ENCODE measurements around the gene ELK4. TPM values are rescaled to one million over a fixed set of nuclear protein-coding genes. Genes with fewer than 3 reads are reported as not detected.

ELK4 gene
- total and polyA plus RNA-seq, 2 of the 13 experiments (the other 11 are each of a cell fraction or from before 2014, with no cell fraction given) = 8.3 to 13.1 TPM

DNA sequence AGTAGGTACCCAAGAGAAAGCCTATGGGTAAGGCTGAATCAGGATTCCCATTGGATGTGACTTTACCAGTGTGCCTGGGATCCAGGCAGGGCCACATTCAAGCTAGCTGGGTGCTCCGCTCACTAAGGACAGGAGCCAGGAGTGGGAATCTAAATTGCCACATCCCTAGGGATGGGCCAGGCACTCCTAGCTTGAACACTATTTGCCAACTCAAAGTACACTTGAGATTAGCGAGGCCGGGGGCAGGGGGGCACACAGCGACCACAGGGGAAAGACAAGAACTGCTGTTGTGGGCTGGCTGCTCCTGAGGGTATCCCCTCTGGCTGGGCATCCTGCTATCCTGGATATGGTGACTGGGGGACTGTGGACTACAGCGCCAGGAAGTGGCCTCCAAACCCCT, 44.2 kb upstream of the ELK4 start (continued):
- TF ChIP-seq NR1H2 (CRISPR knock-in tag; IDR thresholded peaks at IDR 0.05; ENCODE audit: borderline replicate concordance, low read depth) (no peak), ADNP (CRISPR knock-in tag; IDR thresholded peaks at IDR 0.05) (no peak), ZNF264 (CRISPR knock-in tag; IDR thresholded peaks at IDR 0.05) (peak; percentile 68), ZC3H4 (CRISPR knock-in tag; IDR thresholded peaks at IDR 0.05; ENCODE audit: borderline replicate concordance) (no peak), ZNF766 (CRISPR knock-in tag; IDR thresholded peaks at IDR 0.05; ENCODE audit: borderline replicate concordance) (peak; percentile 26; the same call in 1 of the 2 replicates), IRX3 (CRISPR knock-in tag; IDR thresholded peaks at IDR 0.05; ENCODE audit: borderline replicate concordance, low read depth) (no peak), SALL1 (CRISPR knock-in tag; IDR thresholded peaks at IDR 0.05) (peak; percentile 86), ONECUT2 (CRISPR knock-in tag; IDR thresholded peaks at IDR 0.05) (no peak), ZNF776 (CRISPR knock-in tag; IDR thresholded peaks at IDR 0.05) (no peak), ZNF564 (CRISPR knock-in tag; IDR thresholded peaks at IDR 0.05) (no peak), DNMT3B (CRISPR knock-in tag; conservative IDR thresholded peaks at IDR 0.05) (no peak), ZNF431 (CRISPR knock-in tag; IDR thresholded peaks at IDR 0.05; ENCODE audit: borderline replicate concordance, low read depth) (0 out of 2 replicates have a peak, but pooled peaks have one; percentile 65), HNF4A (CRISPR knock-in tag; IDR thresholded peaks at IDR 0.05) (peak; percentile 96), TRIM22 (IDR thresholded peaks at IDR 0.05) (no peak), GFI1 (CRISPR knock-in tag; IDR thresholded peaks at IDR 0.05; ENCODE audit: borderline replicate concordance) (no peak), HNRNPL (IDR thresholded peaks at IDR 0.05; ENCODE audit: low read depth, low read length) (peak; percentile 76), PITX1 (CRISPR knock-in tag; IDR thresholded peaks at IDR 0.05) (peak; percentile 66; the same call in 1 of the 2 replicates), KDM5B (CRISPR knock-in tag; IDR thresholded peaks at IDR 0.05; ENCODE audit: borderline replicate concordance) (0 out of 2 replicates have a peak, but pooled peaks have one; percentile 15)
- TF ChIP-seq, protein P1, sequence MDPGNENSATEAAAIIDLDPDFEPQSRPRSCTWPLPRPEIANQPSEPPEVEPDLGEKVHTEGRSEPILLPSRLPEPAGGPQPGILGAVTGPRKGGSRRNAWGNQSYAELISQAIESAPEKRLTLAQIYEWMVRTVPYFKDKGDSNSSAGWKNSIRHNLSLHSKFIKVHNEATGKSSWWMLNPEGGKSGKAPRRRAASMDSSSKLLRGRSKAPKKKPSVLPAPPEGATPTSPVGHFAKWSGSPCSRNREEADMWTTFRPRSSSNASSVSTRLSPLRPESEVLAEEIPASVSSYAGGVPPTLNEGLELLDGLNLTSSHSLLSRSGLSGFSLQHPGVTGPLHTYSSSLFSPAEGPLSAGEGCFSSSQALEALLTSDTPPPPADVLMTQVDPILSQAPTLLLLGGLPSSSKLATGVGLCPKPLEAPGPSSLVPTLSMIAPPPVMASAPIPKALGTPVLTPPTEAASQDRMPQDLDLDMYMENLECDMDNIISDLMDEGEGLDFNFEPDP (CRISPR knock-in tag; conservative IDR thresholded peaks at IDR 0.05) = 0 out of 2 replicates have a peak, but pooled peaks have one; percentile 7
- TF ChIP-seq, protein P2, sequence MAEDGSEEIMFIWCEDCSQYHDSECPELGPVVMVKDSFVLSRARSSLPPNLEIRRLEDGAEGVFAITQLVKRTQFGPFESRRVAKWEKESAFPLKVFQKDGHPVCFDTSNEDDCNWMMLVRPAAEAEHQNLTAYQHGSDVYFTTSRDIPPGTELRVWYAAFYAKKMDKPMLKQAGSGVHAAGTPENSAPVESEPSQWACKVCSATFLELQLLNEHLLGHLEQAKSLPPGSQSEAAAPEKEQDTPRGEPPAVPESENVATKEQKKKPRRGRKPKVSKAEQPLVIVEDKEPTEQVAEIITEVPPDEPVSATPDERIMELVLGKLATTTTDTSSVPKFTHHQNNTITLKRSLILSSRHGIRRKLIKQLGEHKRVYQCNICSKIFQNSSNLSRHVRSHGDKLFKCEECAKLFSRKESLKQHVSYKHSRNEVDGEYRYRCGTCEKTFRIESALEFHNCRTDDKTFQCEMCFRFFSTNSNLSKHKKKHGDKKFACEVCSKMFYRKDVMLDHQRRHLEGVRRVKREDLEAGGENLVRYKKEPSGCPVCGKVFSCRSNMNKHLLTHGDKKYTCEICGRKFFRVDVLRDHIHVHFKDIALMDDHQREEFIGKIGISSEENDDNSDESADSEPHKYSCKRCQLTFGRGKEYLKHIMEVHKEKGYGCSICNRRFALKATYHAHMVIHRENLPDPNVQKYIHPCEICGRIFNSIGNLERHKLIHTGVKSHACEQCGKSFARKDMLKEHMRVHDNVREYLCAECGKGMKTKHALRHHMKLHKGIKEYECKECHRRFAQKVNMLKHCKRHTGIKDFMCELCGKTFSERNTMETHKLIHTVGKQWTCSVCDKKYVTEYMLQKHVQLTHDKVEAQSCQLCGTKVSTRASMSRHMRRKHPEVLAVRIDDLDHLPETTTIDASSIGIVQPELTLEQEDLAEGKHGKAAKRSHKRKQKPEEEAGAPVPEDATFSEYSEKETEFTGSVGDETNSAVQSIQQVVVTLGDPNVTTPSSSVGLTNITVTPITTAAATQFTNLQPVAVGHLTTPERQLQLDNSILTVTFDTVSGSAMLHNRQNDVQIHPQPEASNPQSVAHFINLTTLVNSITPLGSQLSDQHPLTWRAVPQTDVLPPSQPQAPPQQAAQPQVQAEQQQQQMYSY (CRISPR knock-in tag; IDR thresholded peaks at IDR 0.05) = no peak
- TF ChIP-seq, protein P3, sequence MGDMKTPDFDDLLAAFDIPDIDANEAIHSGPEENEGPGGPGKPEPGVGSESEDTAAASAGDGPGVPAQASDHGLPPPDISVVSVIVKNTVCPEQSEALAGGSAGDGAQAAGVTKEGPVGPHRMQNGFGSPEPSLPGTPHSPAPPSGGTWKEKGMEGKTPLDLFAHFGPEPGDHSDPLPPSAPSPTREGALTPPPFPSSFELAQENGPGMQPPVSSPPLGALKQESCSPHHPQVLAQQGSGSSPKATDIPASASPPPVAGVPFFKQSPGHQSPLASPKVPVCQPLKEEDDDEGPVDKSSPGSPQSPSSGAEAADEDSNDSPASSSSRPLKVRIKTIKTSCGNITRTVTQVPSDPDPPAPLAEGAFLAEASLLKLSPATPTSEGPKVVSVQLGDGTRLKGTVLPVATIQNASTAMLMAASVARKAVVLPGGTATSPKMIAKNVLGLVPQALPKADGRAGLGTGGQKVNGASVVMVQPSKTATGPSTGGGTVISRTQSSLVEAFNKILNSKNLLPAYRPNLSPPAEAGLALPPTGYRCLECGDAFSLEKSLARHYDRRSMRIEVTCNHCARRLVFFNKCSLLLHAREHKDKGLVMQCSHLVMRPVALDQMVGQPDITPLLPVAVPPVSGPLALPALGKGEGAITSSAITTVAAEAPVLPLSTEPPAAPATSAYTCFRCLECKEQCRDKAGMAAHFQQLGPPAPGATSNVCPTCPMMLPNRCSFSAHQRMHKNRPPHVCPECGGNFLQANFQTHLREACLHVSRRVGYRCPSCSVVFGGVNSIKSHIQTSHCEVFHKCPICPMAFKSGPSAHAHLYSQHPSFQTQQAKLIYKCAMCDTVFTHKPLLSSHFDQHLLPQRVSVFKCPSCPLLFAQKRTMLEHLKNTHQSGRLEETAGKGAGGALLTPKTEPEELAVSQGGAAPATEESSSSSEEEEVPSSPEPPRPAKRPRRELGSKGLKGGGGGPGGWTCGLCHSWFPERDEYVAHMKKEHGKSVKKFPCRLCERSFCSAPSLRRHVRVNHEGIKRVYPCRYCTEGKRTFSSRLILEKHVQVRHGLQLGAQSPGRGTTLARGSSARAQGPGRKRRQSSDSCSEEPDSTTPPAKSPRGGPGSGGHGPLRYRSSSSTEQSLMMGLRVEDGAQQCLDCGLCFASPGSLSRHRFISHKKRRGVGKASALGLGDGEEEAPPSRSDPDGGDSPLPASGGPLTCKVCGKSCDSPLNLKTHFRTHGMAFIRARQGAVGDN (CRISPR knock-in tag; IDR thresholded peaks at IDR 0.05) = peak; percentile 75
